K562 treated with DMSO at 1 percent for 48 hours (cell line): Measurements from ENCODE around the gene ADCY6. TPM values are rescaled to one million over a fixed set of nuclear protein-coding genes. Genes with fewer than 3 reads are reported as not detected.

ENCODE experiments used
- total RNA-seq: library from RNA; unstranded; fragments of 300-600 nt; gene quantifications from 2 replicates; pipeline ENCODE4 v1.2.3, GENCODE V29; 2022; ENCODE audit warnings: low replicate concordance; ENCODE audit errors: extremely low read depth

Gene ADCY6
- total RNA-seq, result not detected in 2 replicates

DNA sequence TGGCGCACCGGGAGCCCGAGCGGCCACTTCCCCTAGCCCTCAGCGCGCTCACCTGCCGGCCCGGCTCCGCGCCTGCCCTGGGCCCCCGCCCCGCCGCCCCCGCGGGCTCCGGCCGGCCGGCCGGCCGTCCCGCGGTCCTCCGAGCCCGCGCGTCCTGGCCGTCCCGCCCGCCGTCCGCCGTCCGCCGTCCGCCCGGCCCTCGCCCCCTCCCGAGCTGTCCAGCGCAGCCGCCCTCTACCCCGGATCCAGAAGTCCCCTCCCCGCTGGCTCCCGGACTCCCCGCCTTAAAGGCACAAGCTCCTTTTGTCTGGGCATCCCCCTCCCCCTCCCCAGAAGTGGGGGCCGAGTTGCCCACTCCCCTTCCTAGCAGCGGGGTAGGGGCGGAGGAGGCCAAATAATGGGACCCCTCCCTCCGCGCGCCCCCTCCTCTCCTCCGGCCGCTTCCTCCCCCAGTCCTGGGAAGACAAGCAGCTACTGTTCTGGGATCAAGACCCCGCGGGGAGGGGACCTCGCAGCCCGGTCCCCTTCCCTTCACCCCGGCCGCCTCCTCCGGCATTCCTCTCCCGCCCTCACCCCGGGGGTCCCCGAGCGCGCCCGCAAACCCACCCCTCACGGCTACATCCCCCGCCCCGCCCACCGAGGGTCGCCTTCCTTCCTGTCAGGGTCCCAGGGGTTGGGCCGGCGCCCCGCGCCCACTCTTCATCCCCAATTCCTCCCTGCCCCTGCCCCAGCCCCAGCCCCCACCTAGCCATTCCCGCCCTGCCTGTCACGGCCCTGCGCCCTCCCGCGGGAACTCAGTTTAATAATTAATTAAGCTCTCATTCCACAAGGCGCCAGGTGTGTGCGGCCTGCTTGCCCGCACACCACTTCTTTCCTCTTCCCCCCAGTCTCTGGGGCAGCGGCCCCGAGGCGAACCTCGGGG lies at the start of gene ADCY6:
ADCY6 (minus strand) TSS at position 236 of the 922 bp plus-strand sequence. CDS start 5,655 bp downstream, outside the sequence.

DNA sequence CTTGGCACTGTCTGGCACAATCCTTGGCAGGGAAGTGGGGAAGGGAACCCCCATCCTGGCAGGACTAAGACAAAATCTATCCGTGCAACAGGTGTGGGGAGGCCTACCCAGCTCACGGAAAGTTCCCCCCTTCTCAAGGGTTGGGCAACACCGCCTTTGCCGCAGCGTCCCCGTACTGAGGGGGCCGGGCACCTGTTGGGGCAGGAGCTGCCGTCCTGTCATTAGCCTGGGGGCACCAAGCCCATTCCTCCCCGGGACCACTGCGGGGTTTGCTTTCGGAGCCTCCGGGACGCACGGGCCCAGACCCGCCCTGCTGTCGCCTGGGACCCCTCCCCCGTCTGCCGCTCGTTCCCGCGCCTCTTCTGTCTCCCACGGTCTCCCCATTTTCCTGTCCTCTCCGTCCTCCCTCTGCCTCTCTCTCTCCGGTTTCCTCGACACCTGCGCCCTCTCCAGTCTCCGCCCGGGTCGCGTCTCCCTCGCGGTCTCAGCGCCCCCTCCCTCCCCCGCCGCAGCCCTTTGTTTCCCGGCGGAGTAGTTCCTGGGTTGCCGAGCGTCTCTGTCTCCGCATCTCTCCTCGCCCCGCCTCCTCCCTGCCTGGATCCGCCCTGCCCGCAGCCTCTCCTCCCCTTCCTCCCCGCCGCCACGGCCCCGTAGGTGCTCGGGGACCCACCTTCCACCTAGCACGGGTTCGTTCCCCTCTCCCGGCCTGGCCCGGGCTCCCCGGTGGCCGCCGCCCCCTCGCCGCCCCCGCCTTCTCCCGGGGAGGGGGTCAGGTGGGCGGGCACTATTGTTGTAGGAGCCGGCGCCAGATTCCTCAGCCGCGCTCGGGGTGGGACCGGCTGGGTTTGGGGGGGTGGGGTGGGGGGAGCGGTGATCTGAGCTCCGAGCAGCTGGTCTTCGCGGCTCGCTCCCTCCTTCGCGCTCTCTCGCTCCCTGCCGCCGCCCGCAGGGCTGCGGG lies 29.3 kb upstream of the ADCY6 start, which contains the start of gene CACNB3:
CACNB3 (plus strand) TSS at position 624 of the 958 bp plus-strand sequence. CDS start 434 bp downstream, outside the sequence.

DNA sequence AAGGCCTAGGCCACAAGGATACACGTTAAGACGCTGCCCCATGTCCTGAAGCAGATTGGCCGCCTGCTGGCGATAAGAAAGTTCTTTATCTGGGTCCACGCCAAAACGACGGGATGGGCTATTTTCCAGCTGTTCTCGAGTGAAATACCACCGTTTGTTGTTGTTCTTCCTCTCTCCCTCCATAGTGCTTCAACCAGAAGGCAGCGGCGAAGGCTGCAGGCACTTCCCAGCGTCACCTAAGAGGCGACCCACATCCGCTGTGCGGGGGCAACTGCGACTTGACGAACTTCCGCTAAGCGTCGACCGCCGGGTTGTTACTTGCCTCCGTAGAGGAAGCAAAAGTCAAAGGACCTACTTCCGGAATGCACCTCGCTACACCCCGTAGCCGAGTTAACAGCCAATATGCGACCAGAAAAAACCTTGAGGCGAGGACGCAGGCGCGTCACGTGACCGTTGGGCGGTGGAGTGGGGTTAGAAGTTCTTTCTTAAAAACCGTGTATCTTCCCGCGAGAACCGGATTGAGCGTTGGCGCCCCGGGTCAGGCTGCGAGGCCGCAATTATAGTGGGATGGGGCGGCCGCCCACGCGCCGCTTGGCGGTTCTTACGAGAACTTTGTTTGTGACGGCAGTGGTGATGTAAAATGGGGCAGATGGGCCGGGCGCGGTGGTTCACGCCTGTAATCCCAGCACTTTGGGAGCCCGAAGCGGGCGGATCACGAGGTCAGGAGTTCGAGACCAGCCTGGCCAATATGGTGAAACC lies 72.2 kb downstream of the ADCY6 start, which contains the start of gene CCNT1:
CCNT1 (minus strand) TSS at position 215 of the 759 bp plus-strand sequence; CDS start at position 183, 32 bp downstream.

Other genes with a start within 250 kb of the ADCY6 start
- gene LALBA, start 219.0 kb downstream of the ADCY6 start, total RNA-seq, result not detected in 2 replicates
- not detected in 2 replicates for gene KANSL2, start 106.9 kb downstream of the ADCY6 start, total RNA-seq
- not detected in 2 replicates for gene CCNT1, start 72.4 kb downstream of the ADCY6 start, total RNA-seq
- not detected in 2 replicates for gene CACNB3, start 29.4 kb upstream of the ADCY6 start, total RNA-seq
- not detected in 2 replicates for gene DDX23, start 63.1 kb upstream of the ADCY6 start, total RNA-seq
- gene RND1, start 76.8 kb upstream of the ADCY6 start, total RNA-seq, result not detected in 2 replicates
- gene FKBP11, start 136.4 kb upstream of the ADCY6 start, total RNA-seq, result not detected in 2 replicates
- gene ARF3, start 168.4 kb upstream of the ADCY6 start, total RNA-seq, result 226 TPM in 1 of 2 replicates, not detected in the other
- gene WNT10B, start 182.6 kb upstream of the ADCY6 start, total RNA-seq, result not detected in 2 replicates
- gene WNT1, start 189.2 kb upstream of the ADCY6 start, total RNA-seq, result not detected in 2 replicates
- not detected in 2 replicates for gene DDN, start 210.3 kb upstream of the ADCY6 start, total RNA-seq
- gene PRKAG1, start 229.7 kb upstream of the ADCY6 start, total RNA-seq, result not detected in 2 replicates